HG03025 (cell line): ENCODE measurements around the gene MEG3.

Experiments
- ATAC-seq: cut with Tn5 transposase; IDR thresholded peaks from one replicate; pipeline ENCODE4 v1.9.1; 2021; ENCODE audit warnings: mild to moderate bottlenecking, moderate library complexity; ENCODE audit not compliant: unreplicated experiment, low FRiP score

The MEG3 gene

GRCh38 chr14:100892496-100893227 lies 66.7 kb downstream of the MEG3 start:
- ATAC-seq: no peak

- ATAC-seq: no peak
Measured at GRCh38 chr14:100893228-100893601, 67.3 kb downstream of the MEG3 start.

- no peak for ATAC-seq
Measured at GRCh38 chr14:100893760-100894159, 67.8 kb downstream of the MEG3 start.

- no peak for ATAC-seq
Measured at GRCh38 chr14:100894416-100894815, 68.5 kb downstream of the MEG3 start.

- no peak for ATAC-seq
Measured at GRCh38 chr14:100895411-100895810, 69.5 kb downstream of the MEG3 start.

GRCh38 chr14:100896369-100897060 lies 70.6 kb downstream of the MEG3 start:
- no peak for ATAC-seq

- ATAC-seq: no peak
Measured at GRCh38 chr14:100898465-100898864, 72.5 kb downstream of the MEG3 start.

- no peak for ATAC-seq
Measured at GRCh38 chr14:100898935-100899883, 73.3 kb downstream of the MEG3 start.

- ATAC-seq: no peak
Measured at GRCh38 chr14:100899884-100900771, 74.2 kb downstream of the MEG3 start.

- ATAC-seq: no peak
Measured at GRCh38 chr14:100900837-100901390, 75.0 kb downstream of the MEG3 start.

- no peak for ATAC-seq
Measured at GRCh38 chr14:100901391-100902183, 75.7 kb downstream of the MEG3 start.

- no peak for ATAC-seq
Measured at GRCh38 chr14:100902295-100903133, 76.6 kb downstream of the MEG3 start.

- no peak for ATAC-seq
Measured at GRCh38 chr14:100903134-100903468, 77.2 kb downstream of the MEG3 start.

GRCh38 chr14:100903672-100904185 lies 77.8 kb downstream of the MEG3 start, which contains the start of gene RTL1:
Gene RTL1 (minus strand): TSS chr14:100903722. CDS start chr14:100884788, 18,934 bp downstream.
- ATAC-seq: no peak

GRCh38 chr14:100904307-100905087 lies 78.6 kb downstream of the MEG3 start:
- ATAC-seq: no peak

GRCh38 chr14:100905166-100905565 lies 79.2 kb downstream of the MEG3 start:
- ATAC-seq: no peak

GRCh38 chr14:100906420-100906819 lies 80.5 kb downstream of the MEG3 start:
- ATAC-seq: no peak
